Measurements from ENCODE around the gene VPS13C.

VPS13C gene, protein sequence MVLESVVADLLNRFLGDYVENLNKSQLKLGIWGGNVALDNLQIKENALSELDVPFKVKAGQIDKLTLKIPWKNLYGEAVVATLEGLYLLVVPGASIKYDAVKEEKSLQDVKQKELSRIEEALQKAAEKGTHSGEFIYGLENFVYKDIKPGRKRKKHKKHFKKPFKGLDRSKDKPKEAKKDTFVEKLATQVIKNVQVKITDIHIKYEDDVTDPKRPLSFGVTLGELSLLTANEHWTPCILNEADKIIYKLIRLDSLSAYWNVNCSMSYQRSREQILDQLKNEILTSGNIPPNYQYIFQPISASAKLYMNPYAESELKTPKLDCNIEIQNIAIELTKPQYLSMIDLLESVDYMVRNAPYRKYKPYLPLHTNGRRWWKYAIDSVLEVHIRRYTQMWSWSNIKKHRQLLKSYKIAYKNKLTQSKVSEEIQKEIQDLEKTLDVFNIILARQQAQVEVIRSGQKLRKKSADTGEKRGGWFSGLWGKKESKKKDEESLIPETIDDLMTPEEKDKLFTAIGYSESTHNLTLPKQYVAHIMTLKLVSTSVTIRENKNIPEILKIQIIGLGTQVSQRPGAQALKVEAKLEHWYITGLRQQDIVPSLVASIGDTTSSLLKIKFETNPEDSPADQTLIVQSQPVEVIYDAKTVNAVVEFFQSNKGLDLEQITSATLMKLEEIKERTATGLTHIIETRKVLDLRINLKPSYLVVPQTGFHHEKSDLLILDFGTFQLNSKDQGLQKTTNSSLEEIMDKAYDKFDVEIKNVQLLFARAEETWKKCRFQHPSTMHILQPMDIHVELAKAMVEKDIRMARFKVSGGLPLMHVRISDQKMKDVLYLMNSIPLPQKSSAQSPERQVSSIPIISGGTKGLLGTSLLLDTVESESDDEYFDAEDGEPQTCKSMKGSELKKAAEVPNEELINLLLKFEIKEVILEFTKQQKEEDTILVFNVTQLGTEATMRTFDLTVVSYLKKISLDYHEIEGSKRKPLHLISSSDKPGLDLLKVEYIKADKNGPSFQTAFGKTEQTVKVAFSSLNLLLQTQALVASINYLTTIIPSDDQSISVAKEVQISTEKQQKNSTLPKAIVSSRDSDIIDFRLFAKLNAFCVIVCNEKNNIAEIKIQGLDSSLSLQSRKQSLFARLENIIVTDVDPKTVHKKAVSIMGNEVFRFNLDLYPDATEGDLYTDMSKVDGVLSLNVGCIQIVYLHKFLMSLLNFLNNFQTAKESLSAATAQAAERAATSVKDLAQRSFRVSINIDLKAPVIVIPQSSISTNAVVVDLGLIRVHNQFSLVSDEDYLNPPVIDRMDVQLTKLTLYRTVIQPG (N-terminal part only)

DNA sequence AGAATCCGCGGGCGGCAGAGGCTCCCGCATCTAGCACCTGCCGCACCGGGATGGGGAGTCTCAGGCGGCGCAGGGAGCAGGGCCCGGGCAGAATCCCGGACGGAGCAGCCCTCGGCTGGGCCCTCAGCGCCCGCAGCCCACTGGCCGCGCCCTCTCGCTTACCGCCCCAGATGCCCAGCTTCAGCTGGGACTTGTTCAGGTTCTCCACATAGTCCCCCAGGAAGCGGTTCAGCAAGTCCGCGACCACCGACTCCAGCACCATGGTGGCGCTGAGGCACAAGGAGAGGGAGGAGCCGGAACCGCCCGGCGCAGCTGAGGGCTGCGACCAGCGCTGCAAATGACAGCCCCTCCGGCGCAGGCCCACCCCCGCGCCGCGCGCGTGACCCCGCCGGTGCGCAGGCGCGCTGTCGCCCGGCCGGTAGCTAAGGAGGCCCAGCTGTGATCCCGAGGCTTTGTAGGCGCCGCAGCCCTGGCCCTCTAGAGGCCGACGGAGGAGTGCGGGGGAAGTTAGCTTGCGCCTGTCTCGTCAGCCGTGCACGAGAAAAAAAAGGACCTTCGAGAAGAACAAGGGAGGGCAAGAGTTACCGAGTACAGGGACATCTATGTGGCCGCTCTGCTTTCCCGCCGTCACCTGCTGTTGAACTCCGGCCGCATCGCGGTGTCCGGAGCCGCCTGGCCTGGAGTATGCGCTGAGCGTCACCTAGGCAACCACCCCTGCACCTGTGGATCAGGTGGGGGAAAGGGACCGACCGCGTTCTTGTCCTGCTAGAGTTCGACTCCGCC, at the start of gene VPS13C:
VPS13C (minus strand) TSS at position 335 of the 783 bp plus-strand sequence; CDS start at position 262, 73 bp downstream.
- TF ChIP-seq, protein P1, sequence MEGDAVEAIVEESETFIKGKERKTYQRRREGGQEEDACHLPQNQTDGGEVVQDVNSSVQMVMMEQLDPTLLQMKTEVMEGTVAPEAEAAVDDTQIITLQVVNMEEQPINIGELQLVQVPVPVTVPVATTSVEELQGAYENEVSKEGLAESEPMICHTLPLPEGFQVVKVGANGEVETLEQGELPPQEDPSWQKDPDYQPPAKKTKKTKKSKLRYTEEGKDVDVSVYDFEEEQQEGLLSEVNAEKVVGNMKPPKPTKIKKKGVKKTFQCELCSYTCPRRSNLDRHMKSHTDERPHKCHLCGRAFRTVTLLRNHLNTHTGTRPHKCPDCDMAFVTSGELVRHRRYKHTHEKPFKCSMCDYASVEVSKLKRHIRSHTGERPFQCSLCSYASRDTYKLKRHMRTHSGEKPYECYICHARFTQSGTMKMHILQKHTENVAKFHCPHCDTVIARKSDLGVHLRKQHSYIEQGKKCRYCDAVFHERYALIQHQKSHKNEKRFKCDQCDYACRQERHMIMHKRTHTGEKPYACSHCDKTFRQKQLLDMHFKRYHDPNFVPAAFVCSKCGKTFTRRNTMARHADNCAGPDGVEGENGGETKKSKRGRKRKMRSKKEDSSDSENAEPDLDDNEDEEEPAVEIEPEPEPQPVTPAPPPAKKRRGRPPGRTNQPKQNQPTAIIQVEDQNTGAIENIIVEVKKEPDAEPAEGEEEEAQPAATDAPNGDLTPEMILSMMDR (IDR thresholded peaks at IDR 0.05; ENCODE audit: low read depth, low read length, missing control alignments), result peak; percentile 83
- peak within 1 kb of the TSS; percentile 95 for H3K4me3 ChIP-seq (ENCODE audit: low read depth, low read length)
- DNase-seq (ENCODE audit: low read depth), result peak; percentile 87

DNA sequence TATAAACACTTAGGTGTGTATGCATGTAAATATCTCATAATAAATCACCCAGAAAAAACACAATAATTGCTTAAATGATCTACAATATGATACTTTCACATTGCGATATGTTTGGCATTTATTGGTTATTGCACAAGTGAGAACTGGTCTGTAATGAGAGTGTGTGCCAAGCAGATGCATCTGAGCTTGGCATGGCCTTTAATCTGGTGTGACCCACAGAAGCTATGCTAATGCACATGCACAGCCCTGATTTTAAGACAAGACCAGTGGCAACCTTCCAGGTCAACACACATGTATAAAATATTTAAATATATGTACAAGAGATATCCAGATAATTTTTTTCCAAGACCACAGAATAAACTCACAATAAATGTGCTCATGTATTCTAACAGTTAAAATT, 49.2 kb upstream of the VPS13C start:
- no peak overlapping the region for H3K4me3 ChIP-seq (ENCODE audit: low read depth, low read length)
- TF ChIP-seq, protein P1 (IDR thresholded peaks at IDR 0.05; ENCODE audit: low read depth, low read length, missing control alignments), result no peak
- DNase-seq (ENCODE audit: low read depth), result no peak

DNA sequence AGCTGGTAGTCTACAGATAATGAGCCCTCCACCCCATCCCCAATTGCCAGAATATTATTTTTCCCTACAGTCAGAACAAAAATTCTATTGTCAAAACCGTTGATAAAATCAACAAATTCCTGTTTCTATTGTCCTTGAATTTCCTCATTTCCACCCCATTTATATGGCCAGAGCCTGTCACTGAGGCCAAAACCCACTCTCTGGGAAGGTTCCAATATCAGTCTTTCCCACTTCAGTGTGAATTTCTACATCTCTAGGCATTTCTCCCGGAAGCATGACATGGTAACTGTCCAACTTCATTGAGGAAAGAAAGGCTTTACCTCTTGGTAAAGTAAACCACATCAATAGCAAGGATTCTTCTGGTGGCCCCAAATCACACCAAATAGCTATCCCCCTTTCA, 48.2 kb upstream of the VPS13C start:
- DNase-seq (ENCODE audit: low read depth), result no peak

DNA sequence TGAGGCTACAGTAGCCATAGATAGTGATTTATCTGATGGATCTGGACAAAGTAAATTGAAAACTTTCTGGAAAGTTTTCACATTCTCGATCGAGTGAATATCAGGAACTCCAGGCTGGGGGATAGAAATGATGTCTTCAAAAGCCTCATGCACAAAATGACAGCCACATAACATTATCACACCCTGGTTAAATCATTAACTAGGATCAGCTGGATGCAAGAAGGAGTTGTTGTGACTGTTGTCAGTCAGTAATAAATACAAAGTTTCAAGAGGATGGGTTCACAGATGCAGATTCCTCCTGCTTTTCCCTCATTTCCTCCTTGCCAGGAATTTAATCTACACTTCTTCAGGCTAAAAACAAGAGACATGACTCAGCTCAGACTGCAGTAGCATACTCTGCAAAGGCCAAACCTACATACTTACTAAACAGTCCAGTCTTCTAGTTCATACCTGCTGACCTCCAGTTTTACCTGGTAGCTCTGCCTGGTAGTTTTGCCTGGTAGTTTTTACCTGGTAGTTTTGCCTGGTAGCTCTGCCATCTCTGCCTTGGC, 47.4 kb upstream of the VPS13C start:
- H3K4me3 ChIP-seq (ENCODE audit: low read depth, low read length), result no peak overlapping the region
- TF ChIP-seq, protein P1 (IDR thresholded peaks at IDR 0.05; ENCODE audit: low read depth, low read length, missing control alignments), result no peak

More for the DNA sequence above, 48.2 kb upstream of the VPS13C start:
- H3K4me3 ChIP-seq (ENCODE audit: low read depth, low read length), result no peak overlapping the region
- TF ChIP-seq, protein P1 (IDR thresholded peaks at IDR 0.05; ENCODE audit: low read depth, low read length, missing control alignments), result no peak

DNA sequence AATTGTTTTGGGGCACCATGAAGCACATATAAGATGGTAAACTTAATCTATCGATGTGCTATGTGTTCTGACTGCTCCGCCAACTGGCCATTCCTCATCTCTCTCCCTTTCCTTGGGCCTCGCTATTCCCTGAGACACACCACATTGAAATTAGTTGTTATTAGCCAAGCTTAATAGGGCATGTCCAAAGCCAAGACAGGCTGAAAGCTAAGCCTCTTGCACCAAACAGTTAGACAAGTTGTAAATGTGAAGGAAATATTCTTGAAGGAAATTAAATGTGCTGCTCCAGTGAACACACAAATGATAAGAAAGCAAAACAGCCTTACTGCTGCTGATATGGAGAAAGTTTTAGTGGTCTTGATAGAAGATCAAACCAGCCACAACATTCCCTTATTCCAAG, 45.8 kb upstream of the VPS13C start:
- TF ChIP-seq, protein P1 (IDR thresholded peaks at IDR 0.05; ENCODE audit: low read depth, low read length, missing control alignments), result no peak
- H3K4me3 ChIP-seq (ENCODE audit: low read depth, low read length), result no peak overlapping the region
- no peak for DNase-seq (ENCODE audit: low read depth)

More for the DNA sequence above, 47.4 kb upstream of the VPS13C start:
- no peak for DNase-seq (ENCODE audit: low read depth)

All from GM12864 (cell line).